ENCODE data around the gene RNASET2.

GRCh38 chr6:167005350-167006159, 49.2 kb upstream of the RNASET2 start:
- TF ChIP-seq POLR2A (IDR thresholded peaks at IDR 0.05; ENCODE audit: low read depth, low read length): no peak
- TF ChIP-seq FOS (IDR thresholded peaks at IDR 0.05; ENCODE audit: borderline replicate concordance, extremely low read depth, insufficient read length): no peak

Data from GM12878 (cell line).